Astrocyte of the cerebellum (primary cell): ENCODE measurements around the gene MRPL54.

ENCODE experiments used
- DNase-seq: peaks from one replicate; pipeline ENCODE4 v3.0.0-alpha.2; 2011; ENCODE audit warnings: low read depth
- H3K4me3 ChIP-seq: 2 replicates; pipeline ENCODE4 v1.5.1; 2011; ENCODE audit warnings: mild to moderate bottlenecking, low read depth, low read length, moderate library complexity
- CTCF ChIP-seq: IDR thresholded peaks from 2 replicates; pipeline ENCODE4 v1.5.1; 2012; ENCODE audit warnings: low read length, low read depth, moderate library complexity, mild to moderate bottlenecking; ENCODE audit errors: missing control alignments
- in situ Hi-C: cut with HindIII; loops from 2 replicates; pipeline ENCODE4 v1.10.0; 2017; ENCODE audit warnings: low sequenced_read_pairs

Gene MRPL54

GRCh38 chr19:3722443-3723109 is 39.9 kb upstream of the MRPL54 start:
- DNase-seq, result no peak
- H3K4me3 ChIP-seq, result no peak overlapping the region
- in situ Hi-C loops, result loop anchor here (5.0 kb wide), 1 partner anchor 70 kb away; no protein-coding TSS in a partner anchor
- no peak for TF ChIP-seq CTCF

GRCh38 chr19:3723110-3723488 is 39.4 kb upstream of the MRPL54 start:
- in situ Hi-C loops, result loop anchor here (5.0 kb wide), 1 partner anchor 71 kb away; no protein-coding TSS in a partner anchor
- no peak for DNase-seq
- no peak for TF ChIP-seq CTCF
- H3K4me3 ChIP-seq, result no peak overlapping the region

GRCh38 chr19:3723883-3724282 is 38.6 kb upstream of the MRPL54 start:
- H3K4me3 ChIP-seq, result no peak overlapping the region
- TF ChIP-seq CTCF, result no peak
- in situ Hi-C loops, result loop anchor here (5.0 kb wide), 1 partner anchor 72 kb away; no protein-coding TSS in a partner anchor
- DNase-seq, result no peak

- no peak for DNase-seq
- in situ Hi-C loops, result no loop called here
Observed at GRCh38 chr19:3725121-3725520, 37.4 kb upstream of the MRPL54 start.

GRCh38 chr19:3725640-3726310 is 36.7 kb upstream of the MRPL54 start:
- in situ Hi-C loops, result no loop called here
- no peak overlapping the region for H3K4me3 ChIP-seq
- no peak for DNase-seq
- TF ChIP-seq CTCF, result no peak

More at GRCh38 chr19:3725121-3725520, 37.4 kb upstream of the MRPL54 start:
- H3K4me3 ChIP-seq, result no peak overlapping the region
- TF ChIP-seq CTCF, result no peak

- no peak for DNase-seq
- in situ Hi-C loops, result no loop called here
- no peak for TF ChIP-seq CTCF
- no peak overlapping the region for H3K4me3 ChIP-seq
Observed at GRCh38 chr19:3730457-3730958, 32.0 kb upstream of the MRPL54 start.
